Measurements from ENCODE around the gene MCF2. TPM values are rescaled to one million over a fixed set of nuclear protein-coding genes. Genes with fewer than 3 reads are reported as not detected.

The MCF2 gene
- total RNA-seq, 1 donor from 2014 or later = 0.80 TPM

- TF ChIP-seq EZH2phosphoT487 (IDR thresholded peaks at IDR 0.05) (no peak), EZH2 (IDR thresholded peaks at IDR 0.05) (no peak), CTCF (IDR thresholded peaks at IDR 0.05) (no peak)
- H2AFZ ChIP-seq (replicated peaks) = no peak overlapping the region
- no peaks in the 10 kb centered on the region for H3K36me3 ChIP-seq
- no peaks in the 10 kb centered on the region for H3K27me3 Mint-ChIP-seq (ENCODE audit: insufficient read depth, low read depth)
- no peaks in the 10 kb centered on the region for H3K79me2 ChIP-seq (ENCODE audit: low read depth)
- H3K36me3 Mint-ChIP-seq = peaks cover 23% of the 10 kb centered on the region
- H3K4me3 Mint-ChIP-seq = no peak overlapping the region
- H3F3A ChIP-seq (ENCODE audit: low read depth) = no peaks in the 10 kb centered on the region
- H3K4me2 ChIP-seq = no peak overlapping the region
- no peak overlapping the region for H3K9ac ChIP-seq
- no peaks in the 10 kb centered on the region for H3K27me3 ChIP-seq
- no peaks in the 10 kb centered on the region for H4K20me1 ChIP-seq (ENCODE audit: low read depth)
- H3K4me1 ChIP-seq = no peaks in the 10 kb centered on the region
- H3K27ac Mint-ChIP-seq = no peak overlapping the region
- no peak overlapping the region for H3K4me3 ChIP-seq
- H3K9me3 ChIP-seq (ENCODE audit: low read depth) = peaks cover 4% of the 10 kb centered on the region
- H3K9me3 Mint-ChIP-seq = no peaks in the 10 kb centered on the region
- peaks cover 3% of the 10 kb centered on the region for H3K4me1 Mint-ChIP-seq
- no peak for DNase-seq (ENCODE audit: low spot score)
- H3K27ac ChIP-seq = no peak overlapping the region
Measured at GRCh38 chrX:139739138-139739537, 31.2 kb upstream of the MCF2 start.

- H3K9me3 Mint-ChIP-seq = no peaks in the 10 kb centered on the region
- H3K9ac ChIP-seq = no peak overlapping the region
- H3K27me3 Mint-ChIP-seq (ENCODE audit: insufficient read depth, low read depth) = no peaks in the 10 kb centered on the region
- H2AFZ ChIP-seq (replicated peaks) = no peak overlapping the region
- H3F3A ChIP-seq (ENCODE audit: low read depth) = no peaks in the 10 kb centered on the region
- peaks cover 4% of the 10 kb centered on the region for H3K9me3 ChIP-seq (ENCODE audit: low read depth)
- no peaks in the 10 kb centered on the region for H3K4me1 ChIP-seq
- H4K20me1 ChIP-seq (ENCODE audit: low read depth) = no peaks in the 10 kb centered on the region
- no peak for DNase-seq (ENCODE audit: low spot score)
- H3K79me2 ChIP-seq (ENCODE audit: low read depth) = no peaks in the 10 kb centered on the region
- H3K4me2 ChIP-seq = no peak overlapping the region
- no peak overlapping the region for H3K27ac ChIP-seq
- TF ChIP-seq EZH2phosphoT487 (IDR thresholded peaks at IDR 0.05) (no peak), EZH2 (IDR thresholded peaks at IDR 0.05) (no peak), CTCF (IDR thresholded peaks at IDR 0.05) (no peak)
- H3K4me3 ChIP-seq = no peak overlapping the region
- H3K4me3 Mint-ChIP-seq = no peak overlapping the region
- no peak overlapping the region for H3K27ac Mint-ChIP-seq
- peaks cover 3% of the 10 kb centered on the region for H3K4me1 Mint-ChIP-seq
- H3K36me3 Mint-ChIP-seq = peaks cover 23% of the 10 kb centered on the region
- H3K36me3 ChIP-seq = no peaks in the 10 kb centered on the region
- no peaks in the 10 kb centered on the region for H3K27me3 ChIP-seq
Measured at GRCh38 chrX:139738581-139738980, 30.6 kb upstream of the MCF2 start.

- Histone ChIP-seq H3K9me3 (ENCODE audit: low read depth) (no peaks in the 10 kb centered on the region), H3K9ac (no peak overlapping the region), H3K27ac (no peak overlapping the region), H3K4me3 (no peak overlapping the region), H2AFZ (replicated peaks) (no peak overlapping the region), H3K27me3 (no peaks in the 10 kb centered on the region), H4K20me1 (ENCODE audit: low read depth) (no peaks in the 10 kb centered on the region), H3F3A (ENCODE audit: low read depth) (no peaks in the 10 kb centered on the region), H3K36me3 (no peaks in the 10 kb centered on the region), H3K4me1 (no peaks in the 10 kb centered on the region), H3K79me2 (ENCODE audit: low read depth) (no peaks in the 10 kb centered on the region), H3K4me2 (no peak overlapping the region)
- no peak overlapping the region for H3K4me3 Mint-ChIP-seq
- TF ChIP-seq EZH2 (IDR thresholded peaks at IDR 0.05) = no peak
- TF ChIP-seq CTCF (IDR thresholded peaks at IDR 0.05) = no peak
- TF ChIP-seq EZH2phosphoT487 (IDR thresholded peaks at IDR 0.05) = no peak
- DNase-seq (ENCODE audit: low spot score) = no peak
- H3K36me3 Mint-ChIP-seq = peaks cover 22% of the 10 kb centered on the region
- H3K9me3 Mint-ChIP-seq = no peaks in the 10 kb centered on the region
- peaks cover 3% of the 10 kb centered on the region for H3K4me1 Mint-ChIP-seq
- no peaks in the 10 kb centered on the region for H3K27me3 Mint-ChIP-seq (ENCODE audit: insufficient read depth, low read depth)
- no peak overlapping the region for H3K27ac Mint-ChIP-seq
Measured at GRCh38 chrX:139736151-139736550, 28.2 kb upstream of the MCF2 start.
